GM23248 (cell line): ENCODE measurements around the gene PYGM.

Source experiments
- EZH2 ChIP-seq: fragments of 200-600 bp; sonication (generic); IDR thresholded peaks from 2 replicates; pipeline ENCODE4 v1.6.1; 2018; ENCODE audit warnings: antibody characterized with exemption, mild to moderate bottlenecking; ENCODE audit not compliant: insufficient read depth, poor library complexity, severe bottlenecking
- EZH2phosphoT487 ChIP-seq: fragments of 200-600 bp; sonication (generic); IDR thresholded peaks from 2 replicates; pipeline ENCODE4 v1.6.1; 2018; ENCODE audit warnings: antibody characterized with exemption, moderate library complexity, mild to moderate bottlenecking, low read depth; ENCODE audit not compliant: insufficient read depth

DNA sequence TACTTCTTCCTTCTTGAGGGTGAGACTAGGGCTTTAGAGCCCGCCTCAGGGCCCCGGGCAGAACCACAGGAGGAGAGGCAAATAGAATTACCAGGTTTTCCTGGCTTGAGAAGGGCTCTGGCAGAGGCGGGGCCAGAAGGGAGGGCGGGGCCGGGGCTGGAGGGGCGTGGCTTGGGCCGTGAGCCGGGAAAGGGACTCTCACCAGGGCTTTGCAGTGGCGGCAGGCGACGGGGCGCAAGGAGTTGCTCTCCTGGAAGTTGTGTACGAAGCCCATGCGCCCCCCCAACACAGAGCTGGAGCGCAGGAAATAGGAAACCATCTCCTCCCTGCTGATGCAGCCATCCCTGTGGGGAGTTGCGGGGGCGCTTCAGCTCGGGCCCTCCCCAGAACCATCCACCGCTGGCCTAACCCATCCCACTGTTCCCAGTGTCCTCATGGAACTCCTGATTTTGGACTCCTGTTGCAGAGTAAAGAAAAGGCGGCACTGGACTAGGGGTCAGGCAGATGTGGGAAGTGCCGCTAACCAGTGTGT lies 29.9 kb downstream of the PYGM start:
- no peak for TF ChIP-seq EZH2
- no peak for TF ChIP-seq EZH2phosphoT487
